GM23338 (cell line): Measurements from ENCODE around the gene CSTPP1. TPM values are rescaled to one million over a fixed set of nuclear protein-coding genes. Genes with fewer than 3 reads are reported as not detected.

Experiments
- ATAC-seq: fragments of 200-7000 bp; cut with Tn5 transposase; 3 replicates; pipeline ENCODE4 v1.9.1; 2020
- DNase-seq: peaks from one replicate; pipeline ENCODE4 v3.0.0-alpha.2; 2015; ENCODE audit warnings: low spot score
- H2AFZ ChIP-seq: fragments of 200-600 bp; sonication (generic); 2 replicates; pipeline ENCODE4 v1.8.0; 2016; ENCODE audit warnings: antibody characterized with exemption, mild to moderate bottlenecking, moderate library complexity
- H3F3A ChIP-seq: fragments of 200-600 bp; sonication (generic); replicated peaks from 2 replicates; pipeline ENCODE4 v1.8.0; 2017; ENCODE audit warnings: antibody characterized with exemption, mixed run types, low read depth
- H3K27ac ChIP-seq: fragments of 200-600 bp; sonication (generic); 2 replicates; pipeline ENCODE4 v1.6.1; 2016; ENCODE audit warnings: low read depth
- H3K27me3 ChIP-seq: fragments of 200-600 bp; sonication (generic); 2 replicates; pipeline ENCODE4 v1.8.0; 2016; ENCODE audit warnings: mild to moderate bottlenecking, mixed run types, moderate library complexity; ENCODE audit not compliant: insufficient read depth
- H3K36me3 ChIP-seq: fragments of 200-600 bp; sonication (generic); 2 replicates; pipeline ENCODE4 v1.8.0; 2016; ENCODE audit warnings: mild to moderate bottlenecking; ENCODE audit not compliant: insufficient read depth
- H3K4me1 ChIP-seq: fragments of 200-600 bp; sonication (generic); 2 replicates; pipeline ENCODE4 v1.8.0; 2016; ENCODE audit warnings: mild to moderate bottlenecking, moderate library complexity; ENCODE audit not compliant: insufficient read depth
- H3K4me2 ChIP-seq: fragments of 200-600 bp; sonication (generic); 2 replicates; pipeline ENCODE4 v1.7.1; 2017; ENCODE audit warnings: mixed run types
- H3K4me3 ChIP-seq: fragments of 200-600 bp; sonication (generic); 2 replicates; pipeline ENCODE4 v1.6.1; 2016; ENCODE audit warnings: mixed run types
- H3K79me2 ChIP-seq: fragments of 200-600 bp; sonication (generic); replicated peaks from 2 replicates; pipeline ENCODE4 v1.8.0; 2017; ENCODE audit warnings: mild to moderate bottlenecking; ENCODE audit not compliant: insufficient read depth
- H3K9me2 ChIP-seq: fragments of 200-600 bp; sonication (generic); 2 replicates; pipeline ENCODE4 v1.8.0; 2017; ENCODE audit not compliant: insufficient read depth
- H4K20me1 ChIP-seq: fragments of 200-600 bp; sonication (generic); replicated peaks from 2 replicates; pipeline ENCODE4 v1.8.0; 2017; ENCODE audit warnings: mild to moderate bottlenecking; ENCODE audit not compliant: insufficient read depth
- H3K27ac Mint-ChIP-seq: 2 replicates; pipeline ENCODE4 v1.8.0; 2020; ENCODE audit warnings: inconsistent platforms, mild to moderate bottlenecking, moderate library complexity, mixed read lengths
- H3K27me3 Mint-ChIP-seq: 3 replicates; pipeline ENCODE4 v1.8.0; 2022; ENCODE audit warnings: low read depth, mild to moderate bottlenecking, moderate library complexity, mixed read lengths, inconsistent platforms; ENCODE audit not compliant: insufficient read depth, poor library complexity
- H3K36me3 Mint-ChIP-seq: 3 replicates; pipeline ENCODE4 v1.8.0; 2021; ENCODE audit warnings: low read depth, mild to moderate bottlenecking, inconsistent platforms, moderate library complexity, mixed read lengths
- H3K4me1 Mint-ChIP-seq: 3 replicates; pipeline ENCODE4 v1.8.0; 2020; ENCODE audit warnings: mild to moderate bottlenecking, inconsistent platforms, mixed read lengths
- H3K4me3 Mint-ChIP-seq: 3 replicates; pipeline ENCODE4 v1.8.0; 2021; ENCODE audit warnings: moderate library complexity, mild to moderate bottlenecking, inconsistent platforms, mixed read lengths
- H3K9me3 Mint-ChIP-seq: 3 replicates; pipeline ENCODE4 v1.8.0; 2020; ENCODE audit warnings: moderate library complexity, mild to moderate bottlenecking, inconsistent platforms, mixed read lengths
- CREB1 ChIP-seq: fragments of 250-450 bp; sonication (Bioruptor Pico); IDR thresholded peaks from 2 replicates; pipeline ENCODE4 v1.5.0; 2020; ENCODE audit warnings: low read depth, mild to moderate bottlenecking, moderate library complexity
- CTCF ChIP-seq, 2 experiments: fragments of 200-600 bp in 1 of 2; sonication (generic) in 1 of 2; conservative IDR thresholded peaks; 2 replicates each; pipeline versions ENCODE4 v1.5.1 to v1.6.1; 2016 to 2017; ENCODE audit warnings: antibody characterized with exemption in 2 of 2, low read depth in 2 of 2, mild to moderate bottlenecking in 2 of 2, moderate library complexity in 1 of 2
- EZH2 ChIP-seq: fragments of 200-600 bp; sonication (generic); IDR thresholded peaks from one replicate; pipeline ENCODE4 v1.8.0; 2017; ENCODE audit warnings: antibody characterized with exemption, mild to moderate bottlenecking, low read depth; ENCODE audit not compliant: unreplicated experiment
- EZH2phosphoT487 ChIP-seq: fragments of 200-600 bp; sonication (generic); IDR thresholded peaks from one replicate; pipeline ENCODE4 v1.8.1; 2018; ENCODE audit warnings: antibody characterized with exemption; ENCODE audit not compliant: unreplicated experiment
- JUNB ChIP-seq: IDR thresholded peaks from one replicate; pipeline ENCODE4 v1.6.1; 2016; ENCODE audit warnings: antibody characterized with exemption; ENCODE audit not compliant: unreplicated experiment
- NANOG ChIP-seq: IDR thresholded peaks from 2 replicates; pipeline ENCODE4 v1.6.1; 2016; ENCODE audit warnings: antibody characterized with exemption, borderline replicate concordance
- POLR2AphosphoS5 ChIP-seq: IDR thresholded peaks from 2 replicates; pipeline ENCODE4 v1.6.1; 2016; ENCODE audit warnings: antibody characterized with exemption, low read depth
- STAT1 ChIP-seq: IDR thresholded peaks from one replicate; pipeline ENCODE4 v1.6.1; 2016; ENCODE audit warnings: antibody characterized with exemption; ENCODE audit not compliant: unreplicated experiment
- ZNF114 ChIP-seq: fragments of 250-450 bp; sonication (Bioruptor Pico); IDR thresholded peaks from 2 replicates; pipeline ENCODE4 v1.5.0; 2020; ENCODE audit warnings: mild to moderate bottlenecking, moderate library complexity
- ZNF331 ChIP-seq: fragments of 250-450 bp; sonication (Bioruptor Pico); IDR thresholded peaks from 2 replicates; pipeline ENCODE4 v1.5.0; 2020; ENCODE audit warnings: low read depth, mild to moderate bottlenecking, moderate library complexity
- polyA plus RNA-seq: library from polyadenylated mRNA; unstranded; fragments of >200 nt; fragmentation: Nextera tagmentation; extraction: Ambion mirVana; gene quantifications from 2 replicates; pipeline ENCODE4 v1.2.1, GENCODE V29; 2016
- total RNA-seq: library from RNA; depleted of rRNA; stranded (reverse); fragments of >200 nt; shearing (Covaris generic); gene quantifications from 2 replicates; pipeline ENCODE4 v1.2.3, GENCODE V29; 2014
- TF ChIP-seq, protein P1 (sequence below): IDR thresholded peaks from one replicate; pipeline ENCODE4 v1.6.1; 2018; ENCODE audit warnings: antibody characterized with exemption; ENCODE audit not compliant: unreplicated experiment
- TF ChIP-seq, protein P2 (sequence below): fragments of 250-450 bp; sonication (Bioruptor Pico); IDR thresholded peaks from 2 replicates; pipeline ENCODE4 v1.5.0; 2020; ENCODE audit warnings: mild to moderate bottlenecking, moderate library complexity

CSTPP1 gene
- total and polyA plus RNA-seq, 2 experiments from 2014 or later = 23.5 to 42.6 TPM

GRCh38 chr11:46888636-46889035 lies 47.9 kb upstream of the CSTPP1 start:
- H3F3A ChIP-seq = no peaks in the 10 kb centered on the region
- H3K9me2 ChIP-seq = no peaks in the 10 kb centered on the region
- no peaks in the 10 kb centered on the region for H3K9me3 Mint-ChIP-seq
- no peak for TF ChIP-seq NANOG
- no peak for TF ChIP-seq ZNF331 (CRISPR knock-in tag)
- no peak for TF ChIP-seq ZNF114 (CRISPR knock-in tag)
- no peak for TF ChIP-seq STAT1
- TF ChIP-seq, protein P1, sequence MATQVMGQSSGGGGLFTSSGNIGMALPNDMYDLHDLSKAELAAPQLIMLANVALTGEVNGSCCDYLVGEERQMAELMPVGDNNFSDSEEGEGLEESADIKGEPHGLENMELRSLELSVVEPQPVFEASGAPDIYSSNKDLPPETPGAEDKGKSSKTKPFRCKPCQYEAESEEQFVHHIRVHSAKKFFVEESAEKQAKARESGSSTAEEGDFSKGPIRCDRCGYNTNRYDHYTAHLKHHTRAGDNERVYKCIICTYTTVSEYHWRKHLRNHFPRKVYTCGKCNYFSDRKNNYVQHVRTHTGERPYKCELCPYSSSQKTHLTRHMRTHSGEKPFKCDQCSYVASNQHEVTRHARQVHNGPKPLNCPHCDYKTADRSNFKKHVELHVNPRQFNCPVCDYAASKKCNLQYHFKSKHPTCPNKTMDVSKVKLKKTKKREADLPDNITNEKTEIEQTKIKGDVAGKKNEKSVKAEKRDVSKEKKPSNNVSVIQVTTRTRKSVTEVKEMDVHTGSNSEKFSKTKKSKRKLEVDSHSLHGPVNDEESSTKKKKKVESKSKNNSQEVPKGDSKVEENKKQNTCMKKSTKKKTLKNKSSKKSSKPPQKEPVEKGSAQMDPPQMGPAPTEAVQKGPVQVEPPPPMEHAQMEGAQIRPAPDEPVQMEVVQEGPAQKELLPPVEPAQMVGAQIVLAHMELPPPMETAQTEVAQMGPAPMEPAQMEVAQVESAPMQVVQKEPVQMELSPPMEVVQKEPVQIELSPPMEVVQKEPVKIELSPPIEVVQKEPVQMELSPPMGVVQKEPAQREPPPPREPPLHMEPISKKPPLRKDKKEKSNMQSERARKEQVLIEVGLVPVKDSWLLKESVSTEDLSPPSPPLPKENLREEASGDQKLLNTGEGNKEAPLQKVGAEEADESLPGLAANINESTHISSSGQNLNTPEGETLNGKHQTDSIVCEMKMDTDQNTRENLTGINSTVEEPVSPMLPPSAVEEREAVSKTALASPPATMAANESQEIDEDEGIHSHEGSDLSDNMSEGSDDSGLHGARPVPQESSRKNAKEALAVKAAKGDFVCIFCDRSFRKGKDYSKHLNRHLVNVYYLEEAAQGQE = no peak
- no peak for TF ChIP-seq CTCF (conservative IDR thresholded peaks at IDR 0.05; ENCODE audit: low read depth in 2 of 2)
- TF ChIP-seq POLR2AphosphoS5 = no peak
- TF ChIP-seq CREB1 (CRISPR knock-in tag) = no peak
- TF ChIP-seq EZH2 = no peak
- TF ChIP-seq, protein P2, sequence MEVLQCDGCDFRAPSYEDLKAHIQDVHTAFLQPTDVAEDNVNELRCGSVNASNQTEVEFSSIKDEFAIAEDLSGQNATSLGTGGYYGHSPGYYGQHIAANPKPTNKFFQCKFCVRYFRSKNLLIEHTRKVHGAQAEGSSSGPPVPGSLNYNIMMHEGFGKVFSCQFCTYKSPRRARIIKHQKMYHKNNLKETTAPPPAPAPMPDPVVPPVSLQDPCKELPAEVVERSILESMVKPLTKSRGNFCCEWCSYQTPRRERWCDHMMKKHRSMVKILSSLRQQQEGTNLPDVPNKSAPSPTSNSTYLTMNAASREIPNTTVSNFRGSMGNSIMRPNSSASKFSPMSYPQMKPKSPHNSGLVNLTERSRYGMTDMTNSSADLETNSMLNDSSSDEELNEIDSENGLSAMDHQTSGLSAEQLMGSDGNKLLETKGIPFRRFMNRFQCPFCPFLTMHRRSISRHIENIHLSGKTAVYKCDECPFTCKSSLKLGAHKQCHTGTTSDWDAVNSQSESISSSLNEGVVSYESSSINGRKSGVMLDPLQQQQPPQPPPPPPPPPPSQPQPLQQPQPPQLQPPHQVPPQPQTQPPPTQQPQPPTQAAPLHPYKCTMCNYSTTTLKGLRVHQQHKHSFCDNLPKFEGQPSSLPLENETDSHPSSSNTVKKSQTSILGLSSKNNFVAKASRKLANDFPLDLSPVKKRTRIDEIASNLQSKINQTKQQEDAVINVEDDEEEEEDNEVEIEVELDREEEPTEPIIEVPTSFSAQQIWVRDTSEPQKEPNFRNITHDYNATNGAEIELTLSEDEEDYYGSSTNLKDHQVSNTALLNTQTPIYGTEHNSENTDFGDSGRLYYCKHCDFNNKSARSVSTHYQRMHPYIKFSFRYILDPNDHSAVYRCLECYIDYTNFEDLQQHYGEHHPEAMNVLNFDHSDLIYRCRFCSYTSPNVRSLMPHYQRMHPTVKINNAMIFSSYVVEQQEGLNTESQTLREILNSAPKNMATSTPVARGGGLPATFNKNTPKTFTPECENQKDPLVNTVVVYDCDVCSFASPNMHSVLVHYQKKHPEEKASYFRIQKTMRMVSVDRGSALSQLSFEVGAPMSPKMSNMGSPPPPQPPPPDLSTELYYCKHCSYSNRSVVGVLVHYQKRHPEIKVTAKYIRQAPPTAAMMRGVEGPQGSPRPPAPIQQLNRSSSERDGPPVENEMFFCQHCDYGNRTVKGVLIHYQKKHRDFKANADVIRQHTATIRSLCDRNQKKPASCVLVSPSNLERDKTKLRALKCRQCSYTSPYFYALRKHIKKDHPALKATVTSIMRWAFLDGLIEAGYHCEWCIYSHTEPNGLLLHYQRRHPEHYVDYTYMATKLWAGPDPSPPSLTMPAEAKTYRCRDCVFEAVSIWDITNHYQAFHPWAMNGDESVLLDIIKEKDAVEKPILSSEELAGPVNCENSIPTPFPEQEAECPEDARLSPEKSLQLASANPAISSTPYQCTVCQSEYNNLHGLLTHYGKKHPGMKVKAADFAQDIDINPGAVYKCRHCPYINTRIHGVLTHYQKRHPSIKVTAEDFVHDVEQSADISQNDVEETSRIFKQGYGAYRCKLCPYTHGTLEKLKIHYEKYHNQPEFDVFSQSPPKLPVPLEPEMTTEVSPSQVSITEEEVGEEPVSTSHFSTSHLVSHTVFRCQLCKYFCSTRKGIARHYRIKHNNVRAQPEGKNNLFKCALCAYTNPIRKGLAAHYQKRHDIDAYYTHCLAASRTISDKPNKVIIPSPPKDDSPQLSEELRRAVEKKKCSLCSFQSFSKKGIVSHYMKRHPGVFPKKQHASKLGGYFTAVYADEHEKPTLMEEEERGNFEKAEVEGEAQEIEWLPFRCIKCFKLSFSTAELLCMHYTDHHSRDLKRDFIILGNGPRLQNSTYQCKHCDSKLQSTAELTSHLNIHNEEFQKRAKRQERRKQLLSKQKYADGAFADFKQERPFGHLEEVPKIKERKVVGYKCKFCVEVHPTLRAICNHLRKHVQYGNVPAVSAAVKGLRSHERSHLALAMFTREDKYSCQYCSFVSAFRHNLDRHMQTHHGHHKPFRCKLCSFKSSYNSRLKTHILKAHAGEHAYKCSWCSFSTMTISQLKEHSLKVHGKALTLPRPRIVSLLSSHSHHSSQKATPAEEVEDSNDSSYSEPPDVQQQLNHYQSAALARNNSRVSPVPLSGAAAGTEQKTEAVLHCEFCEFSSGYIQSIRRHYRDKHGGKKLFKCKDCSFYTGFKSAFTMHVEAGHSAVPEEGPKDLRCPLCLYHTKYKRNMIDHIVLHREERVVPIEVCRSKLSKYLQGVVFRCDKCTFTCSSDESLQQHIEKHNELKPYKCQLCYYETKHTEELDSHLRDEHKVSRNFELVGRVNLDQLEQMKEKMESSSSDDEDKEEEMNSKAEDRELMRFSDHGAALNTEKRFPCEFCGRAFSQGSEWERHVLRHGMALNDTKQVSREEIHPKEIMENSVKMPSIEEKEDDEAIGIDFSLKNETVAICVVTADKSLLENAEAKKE (CRISPR knock-in tag) = no peak
- TF ChIP-seq EZH2phosphoT487 = no peak
- TF ChIP-seq JUNB = no peak
- H3K4me3 ChIP-seq = no peak overlapping the region
- ATAC-seq = no peak
- no peaks in the 10 kb centered on the region for H3K27me3 ChIP-seq
- H3K4me1 Mint-ChIP-seq = peaks cover 2% of the 10 kb centered on the region; the same call in 1 of the 3 replicates
- H3K36me3 ChIP-seq = peaks cover 36% of the 10 kb centered on the region
- no peak for DNase-seq
- no peak overlapping the region for H3K4me3 Mint-ChIP-seq
- H3K79me2 ChIP-seq = no peaks in the 10 kb centered on the region
- no peak overlapping the region for H3K27ac Mint-ChIP-seq
- no peak overlapping the region for H3K4me2 ChIP-seq
- no peaks in the 10 kb centered on the region for H3K4me1 ChIP-seq
- no peaks in the 10 kb centered on the region for H3K27me3 Mint-ChIP-seq
- no peak overlapping the region for H2AFZ ChIP-seq
- peaks cover 61% of the 10 kb centered on the region for H3K36me3 Mint-ChIP-seq
- no peaks in the 10 kb centered on the region; the same call in 1 of the 2 replicates for H4K20me1 ChIP-seq
- no peak overlapping the region for H3K27ac ChIP-seq
